Activated naive CD4-positive, alpha-beta T cell treated with Interleukin-2 at 50 U/mL for 16 hours (primary cell): Measurements from ENCODE around the gene UBXN4.
A peak's percentile ranks its signal among the peaks of the same experiment; 100 is the strongest.
"Not testable (repeated sequence)": the region's sequence is repeated elsewhere in the genome, so short reads cannot be mapped to it uniquely, and the experiment has no call there.

Source experiments
- DNase-seq: peaks from one replicate; pipeline ENCODE4 v3.0.0-alpha.2; 2020

Gene UBXN4

DNA sequence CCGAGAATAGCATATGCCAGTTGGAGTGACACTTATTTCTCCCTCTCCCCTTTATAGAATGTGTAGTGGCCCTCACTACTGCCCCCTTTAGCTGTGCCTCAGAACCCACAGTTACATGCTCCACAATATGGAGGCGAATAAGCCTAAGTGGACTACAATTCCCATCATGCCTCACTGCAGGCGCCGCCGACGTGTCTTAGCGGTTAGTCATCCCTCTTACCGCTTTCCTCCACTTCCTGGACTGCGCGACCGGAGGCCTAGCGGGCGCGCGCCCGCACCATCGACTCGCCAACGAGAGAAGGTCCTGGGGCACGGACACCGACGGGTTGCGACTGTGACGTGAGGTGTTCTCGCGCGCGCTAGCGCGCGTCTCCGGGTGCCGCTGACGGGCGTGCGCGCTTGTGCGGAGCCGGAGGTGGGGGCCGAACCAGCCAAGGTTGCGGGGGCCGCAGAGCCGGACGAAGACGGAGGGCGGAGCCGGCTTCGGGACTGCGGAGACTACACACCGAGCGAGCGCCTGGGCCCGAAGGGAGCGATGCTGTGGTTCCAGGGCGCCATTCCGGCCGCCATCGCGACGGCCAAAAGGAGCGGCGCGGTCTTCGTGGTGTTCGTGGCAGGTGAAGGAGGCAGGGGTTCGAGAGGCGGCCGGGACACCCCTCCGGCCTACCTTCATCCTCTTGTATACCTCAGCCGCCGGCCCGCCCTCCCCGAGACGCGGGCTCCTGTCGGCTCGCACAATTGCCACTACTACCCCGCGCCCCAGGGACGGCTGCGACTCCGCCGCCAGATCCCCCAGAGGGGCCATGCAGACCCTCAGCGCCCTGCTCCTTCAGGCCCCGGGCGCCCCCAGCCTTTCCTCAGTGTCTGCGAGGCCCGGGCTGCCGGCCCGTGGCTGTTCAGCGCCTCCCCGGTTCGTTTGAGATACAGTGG lies at the start of gene UBXN4:
UBXN4 (plus strand) TSS at position 461 of the 930 bp plus-strand sequence; CDS start at position 536, 75 bp downstream.
- DNase-seq, result peak; percentile 96

- no peak for DNase-seq
These were observed 46.9 kb upstream of the UBXN4 start for GRCh38 chr2:135694711-135695110.

DNA sequence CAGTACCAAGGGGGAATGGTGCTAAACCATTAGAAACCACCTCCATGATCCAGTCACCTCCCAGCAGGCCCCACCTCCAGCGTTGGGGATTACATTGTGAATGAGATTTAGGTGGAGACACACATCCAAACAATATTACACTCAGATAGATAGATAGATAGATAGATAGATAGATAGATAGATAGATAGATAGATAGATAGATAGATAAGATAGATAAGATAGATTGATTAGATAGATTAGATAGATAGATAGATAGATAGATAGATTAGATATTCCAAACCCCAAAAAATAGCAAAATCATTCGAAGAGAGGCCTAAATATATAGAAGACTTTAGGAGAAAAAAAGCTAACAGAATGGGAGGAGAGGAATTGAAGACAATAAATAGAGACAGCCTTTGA lies 42.8 kb upstream of the UBXN4 start:
- no peak for DNase-seq

DNA sequence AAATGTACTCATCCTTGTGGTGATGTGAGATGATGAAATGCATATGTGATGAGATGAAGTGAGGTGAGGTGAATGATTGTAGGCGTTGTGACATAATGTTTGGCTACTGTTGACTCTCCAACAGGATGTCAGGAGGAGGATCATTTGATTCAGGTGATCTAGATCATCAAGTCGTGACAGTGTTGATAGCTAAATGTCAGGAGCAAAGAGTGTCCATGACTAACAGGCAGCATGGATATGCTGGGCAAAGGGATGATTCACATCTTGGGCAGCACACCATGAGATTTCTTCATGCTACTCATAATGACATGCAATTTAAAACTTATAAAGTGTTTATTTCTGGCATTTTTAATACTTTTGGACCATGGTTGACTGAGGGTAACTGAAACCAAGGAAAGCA lies 40.2 kb upstream of the UBXN4 start:
- no peak for DNase-seq

DNA sequence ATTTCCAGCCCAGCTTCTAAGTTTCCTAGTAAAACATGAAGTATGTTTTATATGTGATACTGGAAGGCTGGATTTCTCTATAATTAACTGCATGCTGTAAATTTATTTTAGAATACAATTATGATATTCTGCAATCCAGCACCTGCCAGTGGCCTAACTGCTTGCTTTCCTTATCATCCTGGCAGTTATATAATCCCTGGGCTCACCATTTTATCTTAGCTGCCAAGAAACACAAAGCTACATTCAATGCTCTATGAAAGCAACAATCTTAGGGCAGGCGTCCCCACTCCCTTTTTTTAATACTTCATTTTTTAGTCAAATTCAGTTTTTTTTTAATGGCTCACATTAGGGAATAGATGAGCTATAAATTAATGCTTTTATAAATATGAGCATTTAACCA lies 38.4 kb upstream of the UBXN4 start:
- no peak for DNase-seq

- DNase-seq, result not testable (repeated sequence)
These were observed 37.6 kb upstream of the UBXN4 start for GRCh38 chr2:135704075-135704474.

- DNase-seq, result no peak
These were observed 33.5 kb upstream of the UBXN4 start for GRCh38 chr2:135708159-135708558.

- DNase-seq, result peak; percentile 72
These were observed 31.7 kb upstream of the UBXN4 start for GRCh38 chr2:135709992-135710391.

GRCh38 chr2:135715086-135715485 lies 26.6 kb upstream of the UBXN4 start:
- not testable (repeated sequence) for DNase-seq

DNA sequence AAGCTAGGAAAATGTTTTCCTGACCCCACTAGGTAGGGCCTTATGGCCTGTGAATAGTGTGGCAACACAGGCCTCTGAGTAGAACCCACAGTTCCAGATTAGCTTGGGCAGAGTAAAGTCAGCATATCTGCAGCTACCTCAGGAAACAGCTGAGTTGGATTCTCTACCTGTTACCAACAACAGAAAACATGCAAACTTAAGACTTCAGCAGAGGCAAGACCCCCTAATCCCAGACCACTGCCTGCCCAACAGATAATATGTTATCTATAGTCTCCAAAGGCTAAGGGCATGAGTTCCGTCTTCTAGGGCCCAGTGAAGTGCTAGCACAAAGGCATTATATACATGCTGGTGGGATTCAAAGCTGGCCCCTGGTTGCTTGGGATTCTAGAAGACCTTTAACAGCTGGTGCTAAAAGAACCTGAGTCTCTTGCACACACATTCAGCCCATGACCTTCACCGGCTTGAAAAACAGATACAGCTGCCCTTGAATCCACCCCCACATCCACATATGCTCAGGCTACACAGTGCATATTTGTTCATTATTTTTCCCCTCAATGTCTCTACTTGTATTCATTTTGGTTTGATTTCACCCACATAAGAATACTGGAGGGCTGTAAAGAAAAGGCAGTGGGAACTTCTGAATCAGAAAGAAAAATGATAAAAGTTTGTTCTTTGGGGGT lies 13.5 kb upstream of the UBXN4 start:
- DNase-seq, result no peak

DNA sequence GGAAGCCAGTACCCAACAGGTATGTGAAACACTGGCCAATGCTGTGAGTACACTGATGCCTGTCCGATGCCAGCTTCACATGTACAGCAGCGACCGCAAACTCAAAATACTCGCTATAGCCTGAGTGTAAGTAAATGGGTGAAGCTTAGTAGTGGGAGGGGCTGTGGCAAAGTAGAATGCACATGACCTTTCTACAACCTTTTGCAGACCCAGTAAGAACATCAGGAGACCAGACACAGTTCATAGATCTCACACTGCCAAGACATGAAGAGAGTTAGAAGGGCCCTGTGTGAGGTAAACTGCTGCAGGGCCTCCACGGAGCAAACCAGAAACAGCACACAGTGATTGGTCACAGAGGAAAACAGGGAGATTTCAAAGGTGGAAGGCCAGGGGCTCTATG lies 9.1 kb upstream of the UBXN4 start:
- DNase-seq, result no peak

GRCh38 chr2:135733045-135733444 lies 8.6 kb upstream of the UBXN4 start:
- DNase-seq, result no peak

GRCh38 chr2:135736546-135736945 lies 5.1 kb upstream of the UBXN4 start:
- no peak for DNase-seq

GRCh38 chr2:135740206-135740605 lies 1.4 kb upstream of the UBXN4 start:
- no peak for DNase-seq

DNA sequence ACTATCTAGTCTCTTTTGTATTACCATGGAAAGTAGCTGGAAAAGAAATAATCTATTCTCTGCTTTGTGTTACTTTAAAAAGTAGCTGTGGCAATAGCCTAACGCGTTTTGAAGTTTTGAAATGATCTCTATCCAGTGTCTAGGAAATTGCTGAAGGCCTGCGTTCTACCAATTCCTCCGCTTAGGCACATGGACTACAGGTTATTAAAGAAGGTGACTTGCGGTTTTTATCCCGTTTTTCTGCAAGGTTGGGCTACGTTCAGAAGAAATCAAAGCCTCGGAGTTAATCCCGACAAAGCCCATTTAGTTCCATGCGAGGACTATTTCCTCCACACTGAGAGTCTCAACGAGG lies 636 bp upstream of the UBXN4 start:
- no peak for DNase-seq

GRCh38 chr2:135742325-135742757 lies 686 bp downstream of the UBXN4 start:
- DNase-seq, result peak; percentile 48

DNA sequence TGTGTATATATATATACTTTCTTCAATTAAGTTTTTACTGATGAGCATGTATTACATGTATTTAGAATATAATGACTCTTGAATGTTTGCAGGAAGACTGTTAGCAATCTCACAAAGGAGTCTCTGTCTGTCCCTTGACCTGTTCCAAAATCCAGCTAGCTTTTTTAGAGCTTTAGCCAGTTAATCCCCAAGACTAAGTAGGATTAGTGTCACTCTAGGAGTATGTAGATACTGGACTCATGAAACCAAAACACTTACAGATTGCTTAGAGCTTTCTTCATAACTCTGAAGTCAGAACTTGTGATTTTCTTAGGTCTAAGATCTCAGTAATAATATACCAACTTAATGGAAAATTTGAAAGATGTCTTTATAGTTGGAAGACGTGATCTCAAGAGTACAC lies 2.2 kb downstream of the UBXN4 start:
- no peak for DNase-seq

- DNase-seq, result peak; percentile 23
These were observed 3.2 kb downstream of the UBXN4 start for GRCh38 chr2:135744760-135745314.

GRCh38 chr2:135745545-135745944 lies 3.9 kb downstream of the UBXN4 start:
- no peak for DNase-seq

- DNase-seq, result no peak
These were observed 13.9 kb downstream of the UBXN4 start for GRCh38 chr2:135755573-135755972.

DNA sequence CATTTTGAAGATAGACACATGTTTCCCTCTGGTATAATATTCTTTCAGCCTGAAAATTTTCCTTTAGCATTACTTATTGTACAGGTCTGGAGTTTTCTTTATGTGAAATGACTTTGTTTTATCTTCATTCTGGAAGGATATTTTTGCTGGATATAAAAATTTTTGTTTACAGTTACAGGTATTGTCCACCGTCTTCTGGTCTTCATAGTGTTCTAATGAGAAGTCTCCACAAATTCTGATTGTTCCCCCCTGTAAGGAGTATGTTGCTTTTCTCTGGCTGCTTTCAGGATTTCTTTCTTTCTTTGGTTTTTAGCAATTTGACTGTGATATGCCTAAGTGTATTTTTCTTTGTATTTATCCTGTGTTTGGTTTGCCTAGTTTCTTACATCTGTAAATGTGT lies 15.0 kb downstream of the UBXN4 start:
- DNase-seq, result no peak

DNA sequence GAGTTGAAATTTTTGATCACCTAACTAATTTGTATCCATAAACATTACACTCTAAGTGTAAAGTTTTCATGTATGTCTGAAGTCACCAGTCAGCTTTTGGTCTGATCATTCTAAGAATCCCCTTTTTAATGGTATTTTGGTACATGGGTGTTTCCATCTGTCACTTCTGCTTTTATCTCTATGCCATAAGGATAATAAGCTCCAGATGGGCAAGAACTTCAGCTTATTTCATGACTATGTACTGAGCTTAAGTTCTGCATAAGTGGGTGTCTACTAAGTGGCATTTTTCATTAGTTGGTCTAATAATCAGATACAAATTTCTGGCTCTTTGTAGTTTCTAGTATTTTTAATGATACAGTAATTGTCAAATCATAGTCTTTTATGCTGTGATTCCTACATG lies 20.4 kb downstream of the UBXN4 start:
- no peak for DNase-seq

- no peak for DNase-seq
These were observed 20.9 kb downstream of the UBXN4 start for GRCh38 chr2:135762530-135762929.

DNA sequence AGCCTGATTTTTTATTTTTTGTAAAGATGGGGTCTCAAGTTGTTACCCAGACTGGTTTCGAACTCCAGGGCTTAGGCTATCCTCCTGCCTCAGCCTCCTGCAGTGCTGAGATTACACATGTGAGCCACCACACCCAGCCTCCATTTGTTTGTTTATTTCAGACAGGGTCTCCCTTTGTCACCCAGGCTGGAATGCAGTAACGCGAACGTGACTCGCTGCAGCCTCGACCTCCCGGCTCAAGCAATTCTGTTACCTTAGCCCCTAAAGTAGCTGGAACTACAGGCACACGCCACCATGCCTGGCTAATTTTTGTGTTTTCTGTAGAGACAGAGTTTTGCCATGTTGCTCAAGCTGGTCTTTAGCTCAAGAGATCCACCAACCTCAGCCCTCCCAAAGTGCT lies 27.2 kb downstream of the UBXN4 start:
- no peak for DNase-seq
